Stimulated activated CD4-positive, alpha-beta T cell treated with anti-CD3 and anti-CD28 coated beads, Interleukin-2, amount 100 ng/mL, for 4 hours (primary cell): ENCODE data around the gene SNX17.
"Not testable (repeated sequence)": the region's sequence is repeated elsewhere in the genome, so short reads cannot be mapped to it uniquely, and the experiment has no call there.

Source experiments
- DNase-seq: peaks from one replicate; pipeline ENCODE4 v3.0.0-alpha.2; 2020; ENCODE audit warnings: low read depth

The SNX17 gene

DNA sequence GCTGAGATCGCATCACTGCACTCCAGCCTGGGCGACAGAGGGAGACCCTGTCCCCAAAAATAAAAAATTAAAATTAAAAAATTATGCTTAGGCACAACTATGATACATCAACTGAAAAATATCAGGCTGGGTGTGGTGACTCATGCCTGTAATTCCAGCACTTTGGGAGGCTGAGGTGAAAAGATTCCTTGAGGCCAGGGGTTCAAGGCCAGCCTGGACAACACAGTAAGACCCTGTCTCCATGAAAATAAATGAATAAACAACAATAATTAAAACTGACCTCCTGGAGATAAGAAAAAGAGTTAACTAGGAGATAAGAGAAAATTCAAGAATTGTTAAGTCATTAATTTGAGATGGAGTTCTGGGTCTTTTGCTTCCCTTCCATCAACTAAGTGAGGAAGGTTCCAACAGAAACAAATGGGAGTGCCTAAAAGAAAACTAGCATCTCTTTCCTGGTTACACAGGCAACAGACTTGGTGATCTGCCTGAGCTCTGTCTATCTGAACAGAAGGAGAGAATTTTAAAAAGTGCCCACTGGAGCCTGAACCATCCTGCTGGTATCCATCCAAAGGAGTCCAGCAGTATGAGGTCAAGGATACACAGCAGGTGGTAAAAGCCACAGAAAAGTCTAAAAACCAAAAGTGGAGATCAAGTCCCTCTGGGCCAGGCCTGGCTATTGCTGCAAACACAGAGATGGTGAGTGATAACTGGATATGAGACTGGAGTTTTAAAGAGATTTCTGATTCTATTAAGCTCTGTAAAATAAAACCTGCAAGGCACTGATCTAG, 30.1 kb downstream of the SNX17 start:
- DNase-seq: no peak

DNA sequence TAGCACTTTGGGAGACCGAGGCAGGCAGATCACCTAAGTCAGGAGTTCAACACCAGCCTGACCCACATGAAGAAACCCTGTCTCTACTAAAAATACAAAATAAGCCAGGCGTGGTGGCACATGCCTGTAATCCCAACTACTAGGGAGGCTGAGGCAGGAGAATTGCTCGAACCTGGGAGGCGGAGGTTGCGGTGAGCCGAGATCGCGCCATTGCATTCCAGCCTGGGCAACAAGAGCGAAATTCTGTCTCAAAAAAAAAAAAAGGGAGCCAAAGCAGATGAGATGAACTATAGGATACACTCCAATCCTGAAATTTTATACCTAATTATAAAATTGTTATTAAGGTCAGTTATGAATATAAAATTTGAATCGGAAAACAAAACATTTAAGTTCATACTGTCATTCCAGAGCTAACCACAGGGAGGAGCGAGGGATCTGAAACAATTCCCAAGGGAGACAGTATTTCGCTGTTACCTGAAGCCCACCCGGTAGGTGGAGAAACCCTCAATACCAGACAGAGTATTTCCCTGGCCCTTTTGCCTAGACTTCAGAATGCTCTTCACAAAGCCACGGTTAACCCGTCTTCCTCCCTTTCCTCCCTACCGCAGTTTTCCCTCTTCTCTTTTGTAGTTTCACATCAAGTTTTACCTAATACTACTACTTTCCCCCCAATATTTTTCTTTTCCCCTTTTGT, 37.5 kb downstream of the SNX17 start:
- no peak for DNase-seq

DNA sequence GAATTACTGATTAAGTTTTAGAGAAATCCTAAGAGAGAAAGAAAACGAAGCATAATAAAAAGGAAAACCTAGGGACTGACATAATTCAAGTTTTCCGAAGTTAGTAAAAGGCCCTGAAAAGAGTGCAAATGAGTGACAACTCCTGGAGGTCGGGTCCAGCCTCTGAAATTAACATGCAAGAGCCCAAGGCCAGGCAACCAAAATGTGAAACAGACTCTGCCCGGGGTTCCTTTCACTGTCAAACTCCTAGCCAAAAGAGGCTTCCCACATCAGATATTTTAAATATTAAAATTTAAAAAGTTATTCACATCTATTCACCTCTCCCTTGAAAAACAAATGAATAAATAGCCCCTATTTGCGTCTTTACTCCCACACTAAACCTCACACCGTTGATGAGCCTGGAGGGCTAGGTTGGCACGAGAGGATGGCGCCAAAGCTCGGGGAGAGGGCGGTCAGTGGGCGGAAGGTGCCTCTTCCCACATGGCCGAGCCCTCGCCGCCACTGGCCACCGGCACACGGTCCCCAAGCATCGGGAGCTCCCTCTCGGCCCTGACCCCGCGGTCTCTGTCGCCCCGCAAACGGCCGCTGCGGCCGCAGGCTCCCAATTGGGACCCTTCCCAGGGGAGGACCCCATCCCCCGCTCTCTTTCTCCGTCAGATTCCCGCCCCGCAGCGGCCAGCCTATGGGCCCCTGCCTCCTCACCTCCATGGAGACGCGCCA, 38.3 kb downstream of the SNX17 start:
- DNase-seq: no peak

DNA sequence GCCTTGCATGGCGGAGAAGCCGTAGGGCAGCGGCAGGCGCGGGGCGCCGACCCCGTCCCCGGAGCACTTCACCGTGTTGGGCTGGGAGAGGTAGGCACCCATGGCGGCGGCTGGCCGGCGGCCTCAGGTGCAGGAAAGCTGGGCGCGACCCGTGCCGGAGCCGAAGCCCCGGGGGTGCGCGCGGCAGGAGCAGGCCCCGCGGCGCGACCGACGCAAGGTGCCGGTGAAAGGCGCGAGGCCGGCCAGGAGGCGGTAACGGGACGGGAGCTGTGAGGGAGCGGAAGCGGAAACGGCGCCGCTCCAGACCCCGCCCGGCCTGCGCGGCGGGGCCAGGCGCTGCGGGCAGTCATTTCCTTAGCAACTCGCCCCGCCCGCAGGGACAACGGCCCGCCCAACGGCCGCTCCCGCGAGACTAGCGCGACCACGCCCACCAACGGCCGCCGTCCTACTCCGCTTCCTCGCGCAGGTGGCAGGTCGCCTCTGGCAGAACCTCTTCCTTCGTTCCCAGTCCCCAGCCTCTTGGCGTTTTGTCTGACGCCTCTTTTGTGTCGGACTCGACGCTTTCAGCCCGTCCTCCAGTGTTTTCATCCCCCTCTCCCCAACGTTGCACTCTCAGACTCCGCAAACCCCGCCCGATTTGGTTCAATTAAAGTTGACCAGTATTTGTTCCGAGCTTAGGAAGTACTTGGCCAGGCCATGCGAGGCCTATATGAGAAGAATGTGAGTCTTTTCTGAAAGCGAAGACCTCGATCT, 39.1 kb downstream of the SNX17 start, which contains the start of gene PPM1G:
TSS of gene PPM1G (minus strand) at position 271 of the 753 bp plus-strand sequence. CDS start at position 102, 169 bp downstream.
- peak; percentile 93 for DNase-seq

DNA sequence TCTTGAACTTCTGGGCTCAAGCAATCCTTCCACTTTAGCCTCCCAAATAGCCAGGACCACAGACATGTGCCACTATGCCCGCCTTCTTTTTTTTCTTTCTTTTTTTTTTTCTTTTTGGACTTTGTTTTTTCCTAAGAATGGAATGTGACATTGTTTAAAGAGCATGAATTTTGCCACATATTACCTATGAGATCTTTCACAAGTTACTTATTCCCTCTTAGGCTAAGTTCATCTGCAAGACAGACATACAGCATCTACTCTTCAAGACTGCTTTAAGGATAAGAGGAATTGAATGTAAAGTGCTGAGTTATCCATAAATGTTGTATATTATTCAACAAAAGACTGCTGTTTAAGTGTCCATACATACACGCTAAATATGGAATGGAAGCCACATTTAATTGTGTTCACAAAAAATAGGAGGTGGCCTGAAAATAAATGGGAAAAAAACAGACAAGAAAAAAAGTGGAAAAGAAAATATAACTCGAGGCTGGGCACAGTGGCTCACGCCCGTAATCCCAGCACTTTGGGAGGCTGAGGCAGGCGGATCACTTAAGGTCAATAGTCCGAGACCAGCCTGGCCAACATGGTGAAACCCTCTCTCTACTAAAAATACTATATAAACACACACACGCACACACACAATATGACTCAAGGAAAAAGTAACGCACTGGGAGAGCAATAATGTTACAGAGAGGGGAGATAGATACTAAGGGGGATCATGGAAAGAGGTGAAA, 42.2 kb downstream of the SNX17 start:
- DNase-seq: no peak

DNA sequence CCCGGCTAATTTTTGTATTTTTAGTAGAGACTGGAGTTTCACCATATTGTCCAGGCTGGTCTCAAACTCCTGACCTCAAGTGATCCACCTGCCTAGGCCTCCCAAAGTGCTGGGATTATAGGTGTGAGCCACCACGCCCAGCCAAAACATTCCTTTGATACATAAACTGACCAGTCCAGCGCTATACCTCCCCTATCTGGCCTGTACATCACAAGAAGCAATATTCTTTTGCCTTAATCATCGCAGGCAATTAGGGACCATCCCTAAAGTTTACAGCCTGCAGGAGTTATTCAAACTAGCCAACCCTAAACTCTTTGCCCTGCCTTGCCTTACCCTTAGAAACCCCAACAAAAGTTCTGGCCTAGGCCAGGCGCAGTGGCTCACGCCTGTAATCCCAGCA, 45.7 kb downstream of the SNX17 start:
- no peak for DNase-seq

DNA sequence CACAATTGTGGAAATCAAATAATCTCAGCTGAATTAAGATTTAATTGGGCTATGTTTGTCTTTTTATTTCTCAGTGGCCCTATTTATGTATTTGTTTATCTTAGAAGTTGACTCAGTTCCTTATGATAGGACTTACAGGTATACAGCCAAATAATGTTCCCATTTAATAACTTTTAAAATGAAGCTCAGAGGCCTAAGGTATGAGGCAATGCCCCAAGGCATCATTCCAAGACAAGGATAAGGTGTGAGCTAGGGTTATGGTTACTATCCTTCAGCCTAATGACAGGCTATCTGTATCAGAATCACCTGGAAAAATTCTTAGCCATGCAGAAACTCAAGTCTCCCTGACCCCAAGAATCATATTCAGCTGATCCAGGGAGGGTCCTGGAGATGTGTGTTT, 50.6 kb downstream of the SNX17 start:
- DNase-seq: no peak

DNA sequence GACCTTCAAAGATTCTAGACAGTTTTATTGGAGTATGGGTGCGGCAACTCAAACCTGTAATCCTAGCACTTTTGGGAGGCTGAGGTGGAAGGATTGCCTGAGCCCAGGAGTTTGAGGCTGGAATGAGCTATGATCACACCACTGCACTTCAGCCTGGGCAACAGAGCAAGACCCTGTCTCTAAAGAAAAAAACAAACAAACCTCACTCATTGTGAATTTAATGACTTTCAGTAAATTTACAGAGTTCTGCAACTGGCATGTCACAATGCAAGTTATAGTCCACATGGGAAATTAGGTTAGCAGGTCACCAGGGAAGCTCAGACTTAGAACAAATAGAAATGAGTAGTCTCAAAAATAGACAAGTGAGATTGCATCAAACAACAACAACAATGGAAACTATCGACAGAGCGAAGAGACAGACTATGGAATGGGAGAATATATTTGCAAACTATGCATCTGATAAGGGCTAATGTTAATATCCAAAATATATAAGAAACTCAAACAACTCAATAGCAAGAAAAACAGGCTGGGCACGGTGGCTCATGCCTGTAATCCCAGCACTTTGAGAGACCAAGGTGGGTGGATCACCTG, 51.3 kb downstream of the SNX17 start:
- no peak for DNase-seq

DNA sequence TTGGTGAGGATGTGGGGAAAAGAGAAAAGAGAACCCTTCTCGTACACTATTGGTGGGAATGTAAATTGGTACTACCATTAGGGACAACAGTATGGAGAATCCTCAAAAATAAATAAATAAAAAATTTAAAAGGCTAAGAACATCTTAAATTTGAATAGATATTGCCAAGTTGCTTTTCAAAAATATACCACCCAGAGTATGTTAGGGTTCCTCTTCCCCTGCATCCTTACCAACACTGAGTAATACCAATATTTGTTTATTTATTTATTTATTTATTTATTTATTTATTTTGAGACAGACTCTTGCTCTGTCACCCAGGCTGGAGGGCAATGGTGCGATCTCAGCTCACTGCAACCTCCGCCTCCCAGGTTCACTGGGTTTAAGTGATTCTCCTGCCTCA, 52.5 kb downstream of the SNX17 start:
- DNase-seq: no peak

DNA sequence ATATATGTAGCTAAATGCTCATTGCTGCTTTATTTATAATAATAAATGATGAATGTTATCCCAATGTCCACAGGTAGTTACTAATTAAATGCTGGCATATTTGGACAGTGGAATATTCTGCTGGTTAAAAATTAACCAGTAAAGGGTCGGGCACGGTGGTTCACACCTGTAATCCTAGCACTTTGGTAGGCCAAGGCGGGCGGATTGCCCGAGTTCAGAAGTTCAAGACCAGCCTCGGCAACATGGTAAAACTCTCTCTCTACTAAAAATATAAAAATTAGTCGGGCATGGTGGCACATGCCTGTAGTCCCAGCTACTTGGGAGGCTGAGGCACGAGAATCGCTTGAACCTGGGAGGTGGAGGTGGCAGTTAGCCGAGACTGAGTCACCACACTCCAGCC, 54.6 kb downstream of the SNX17 start:
- DNase-seq: not testable (repeated sequence)
